Activated naive CD8-positive, alpha-beta T cell (primary cell): ENCODE data around the gene IVNS1ABP.
"Not testable (repeated sequence)": the region's sequence is repeated elsewhere in the genome, so short reads cannot be mapped to it uniquely, and the experiment has no call there.

Source experiments
- H3K27ac Mint-ChIP-seq: one replicate; pipeline ENCODE4 v1.8.0; 2021; ENCODE audit warnings: mixed read lengths
- H3K27me3 Mint-ChIP-seq: one replicate; pipeline ENCODE4 v1.8.0; 2021; ENCODE audit warnings: mixed read lengths
- H3K36me3 Mint-ChIP-seq: one replicate; pipeline ENCODE4 v1.8.0; 2021; ENCODE audit warnings: mixed read lengths
- H3K4me1 Mint-ChIP-seq: one replicate; pipeline ENCODE4 v1.8.0; 2021; ENCODE audit warnings: low read depth, mixed read lengths
- H3K4me3 Mint-ChIP-seq: one replicate; pipeline ENCODE4 v1.8.0; 2021; ENCODE audit warnings: mild to moderate bottlenecking, mixed read lengths
- H3K9me3 Mint-ChIP-seq: one replicate; pipeline ENCODE4 v1.8.0; 2021; ENCODE audit warnings: low read depth, mixed read lengths

Gene IVNS1ABP

DNA sequence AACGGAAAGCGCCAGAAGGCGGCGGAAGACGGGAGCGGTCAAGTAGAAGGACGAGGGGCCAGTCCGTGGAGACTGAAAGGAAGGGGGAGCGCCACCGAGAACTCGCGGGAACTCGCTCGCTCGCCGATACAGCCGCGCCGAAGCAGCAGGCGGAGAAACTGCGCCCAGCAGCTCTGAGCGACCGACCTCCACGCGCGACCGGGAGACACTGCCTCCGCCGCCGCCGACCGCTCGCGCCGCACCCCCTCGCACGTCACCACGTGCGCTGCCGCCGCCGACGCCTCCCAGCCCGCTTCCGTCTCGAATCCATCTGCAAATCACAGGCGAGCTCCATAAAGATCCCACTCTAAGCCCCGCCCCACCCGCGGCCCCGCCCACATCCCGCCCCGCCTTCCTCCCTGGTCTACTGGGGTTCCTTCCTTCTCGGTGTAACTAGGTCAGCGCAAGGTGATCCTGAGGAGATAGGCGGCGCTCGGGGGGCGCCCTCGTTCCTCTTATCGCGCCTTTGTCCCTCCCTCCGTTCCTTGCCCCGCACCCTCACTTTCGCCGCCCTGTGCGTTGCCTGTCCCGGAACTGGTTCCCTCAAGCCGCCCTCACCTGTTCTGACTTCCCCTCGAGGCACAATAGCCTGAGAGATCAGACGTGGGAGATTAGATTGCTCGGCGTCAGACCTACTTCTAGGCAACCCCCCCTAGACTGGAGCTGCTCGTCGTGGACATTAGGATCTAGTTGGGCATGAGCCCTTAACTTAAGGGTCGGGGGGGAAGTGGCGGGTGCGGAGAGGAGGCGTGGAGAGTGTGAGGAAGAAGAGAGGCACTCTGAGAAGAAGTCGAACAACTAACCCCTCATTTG, at the start of gene IVNS1ABP:
Gene IVNS1ABP (minus strand): TSS at position 210 of the 852 bp plus-strand sequence. CDS start 7,750 bp downstream, outside the sequence.
- H3K27me3 Mint-ChIP-seq = no peaks in the 10 kb centered on the region

DNA sequence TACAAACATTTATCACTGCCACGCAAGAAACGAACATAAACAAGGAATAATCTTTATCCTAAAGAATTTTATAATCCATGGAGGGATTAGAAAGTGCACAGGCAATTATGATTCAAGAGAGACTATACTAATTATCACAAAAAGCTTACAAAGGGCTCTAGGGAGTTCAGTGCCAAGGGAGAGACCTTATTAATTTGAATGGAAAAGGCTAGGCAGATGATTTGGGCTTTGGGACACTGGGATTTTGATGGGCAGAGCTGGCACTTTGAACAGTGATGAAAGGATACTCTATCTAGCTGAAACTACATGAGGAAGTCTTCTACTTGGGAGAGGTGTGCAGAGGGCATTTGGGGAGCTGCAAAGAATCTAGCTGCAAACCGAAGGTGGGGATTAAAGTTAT, 48.9 kb upstream of the IVNS1ABP start:
- Mint-ChIP-seq H3K36me3 (peaks cover 17% of the 10 kb centered on the region), H3K27me3 (peaks cover 1% of the 10 kb centered on the region), H3K4me3 (no peak overlapping the region), H3K9me3 (peaks cover 17% of the 10 kb centered on the region), H3K27ac (no peak overlapping the region), H3K4me1 (peaks cover 4% of the 10 kb centered on the region)

More for the DNA sequence above, at the start of gene IVNS1ABP:
- peak within 1 kb of the TSS; percentile 99 for H3K4me3 Mint-ChIP-seq
- peaks cover 48% of the 10 kb centered on the region for H3K4me1 Mint-ChIP-seq
- H3K27ac Mint-ChIP-seq = peak within 1 kb of the TSS; percentile 97
- H3K9me3 Mint-ChIP-seq = no peaks in the 10 kb centered on the region
- peaks cover 7% of the 10 kb centered on the region for H3K36me3 Mint-ChIP-seq

- H3K9me3 Mint-ChIP-seq = peaks cover 19% of the 10 kb centered on the region
- not testable (repeated sequence) for H3K4me3 Mint-ChIP-seq, H3K4me1 Mint-ChIP-seq, H3K27ac Mint-ChIP-seq, H3K27me3 Mint-ChIP-seq
- H3K36me3 Mint-ChIP-seq = peaks cover 19% of the 10 kb centered on the region
Measured at GRCh38 chr1:185364528-185364927, 47.5 kb upstream of the IVNS1ABP start.

DNA sequence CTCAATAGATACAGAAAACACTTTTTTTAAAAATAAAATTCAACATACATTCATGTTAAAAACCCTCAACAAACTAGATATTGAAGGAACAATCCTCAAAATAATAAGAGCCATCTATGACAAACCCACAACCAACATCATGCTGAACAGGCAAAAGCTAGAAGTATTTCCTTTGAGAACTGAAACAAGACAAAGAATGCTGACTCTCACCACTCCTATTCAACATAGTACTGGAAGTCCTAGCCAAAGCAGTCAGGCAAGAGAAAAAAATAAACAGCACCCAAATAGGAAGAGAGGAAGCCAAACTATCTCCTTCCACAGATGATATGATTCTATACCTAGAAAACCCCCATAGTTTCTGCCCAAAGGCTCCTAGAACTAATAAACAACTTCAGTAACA, 46.2 kb upstream of the IVNS1ABP start:
- H3K36me3 Mint-ChIP-seq = peaks cover 15% of the 10 kb centered on the region
- H3K4me1 Mint-ChIP-seq = no peaks in the 10 kb centered on the region
- H3K27ac Mint-ChIP-seq = no peak overlapping the region
- H3K4me3 Mint-ChIP-seq = no peak overlapping the region
- H3K9me3 Mint-ChIP-seq = peaks cover 19% of the 10 kb centered on the region
- peaks cover 1% of the 10 kb centered on the region for H3K27me3 Mint-ChIP-seq

DNA sequence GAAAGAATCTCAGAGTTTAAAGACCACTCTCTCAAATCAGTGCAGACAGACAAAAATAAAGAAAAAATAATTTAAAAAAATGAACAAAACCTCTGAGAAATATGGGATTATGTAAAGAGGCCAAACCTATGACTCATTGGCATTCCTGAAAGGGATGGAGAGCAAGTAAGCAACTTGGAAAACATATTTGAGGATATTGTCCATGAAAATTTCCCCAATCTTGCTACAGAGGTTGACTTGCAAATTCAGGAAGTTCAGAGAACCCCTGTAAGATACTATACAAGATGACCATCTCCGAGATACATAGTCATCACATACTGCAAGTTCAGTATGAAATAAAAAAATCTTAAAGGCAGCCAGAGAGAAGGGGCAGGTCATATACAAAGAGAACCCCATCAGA, 43.7 kb upstream of the IVNS1ABP start:
- Mint-ChIP-seq H3K9me3 (peaks cover 19% of the 10 kb centered on the region), H3K4me1 (no peaks in the 10 kb centered on the region), H3K27me3 (no peaks in the 10 kb centered on the region), H3K27ac (no peak overlapping the region), H3K4me3 (no peak overlapping the region), H3K36me3 (peaks cover 15% of the 10 kb centered on the region)

- H3K27ac Mint-ChIP-seq = no peak overlapping the region
Measured at GRCh38 chr1:185358957-185359356, 41.9 kb upstream of the IVNS1ABP start.

GRCh38 chr1:185355947-185356346, 38.9 kb upstream of the IVNS1ABP start:
- H3K36me3 Mint-ChIP-seq = peaks cover 2% of the 10 kb centered on the region
- H3K4me1 Mint-ChIP-seq = no peaks in the 10 kb centered on the region
- H3K27ac Mint-ChIP-seq = no peak overlapping the region
- peaks cover 2% of the 10 kb centered on the region for H3K9me3 Mint-ChIP-seq
- no peaks in the 10 kb centered on the region for H3K27me3 Mint-ChIP-seq
- H3K4me3 Mint-ChIP-seq = no peak overlapping the region

More at GRCh38 chr1:185358957-185359356, 41.9 kb upstream of the IVNS1ABP start:
- H3K9me3 Mint-ChIP-seq = peaks cover 19% of the 10 kb centered on the region
- H3K36me3 Mint-ChIP-seq = peaks cover 13% of the 10 kb centered on the region
- no peaks in the 10 kb centered on the region for H3K27me3 Mint-ChIP-seq
- no peaks in the 10 kb centered on the region for H3K4me1 Mint-ChIP-seq
- no peak overlapping the region for H3K4me3 Mint-ChIP-seq

- Mint-ChIP-seq H3K4me3 (no peak overlapping the region), H3K9me3 (no peaks in the 10 kb centered on the region), H3K27me3 (no peaks in the 10 kb centered on the region), H3K36me3 (no peaks in the 10 kb centered on the region), H3K27ac (no peak overlapping the region), H3K4me1 (peaks cover 8% of the 10 kb centered on the region)
Measured at GRCh38 chr1:185353124-185353523, 36.1 kb upstream of the IVNS1ABP start.

- H3K36me3 Mint-ChIP-seq = no peaks in the 10 kb centered on the region
- H3K9me3 Mint-ChIP-seq = no peaks in the 10 kb centered on the region
- H3K27ac Mint-ChIP-seq = no peak overlapping the region
- H3K4me1 Mint-ChIP-seq = peaks cover 10% of the 10 kb centered on the region
- no peak overlapping the region for H3K4me3 Mint-ChIP-seq
- no peaks in the 10 kb centered on the region for H3K27me3 Mint-ChIP-seq
Measured at GRCh38 chr1:185351734-185352466, 34.9 kb upstream of the IVNS1ABP start.

- no peaks in the 10 kb centered on the region for H3K9me3 Mint-ChIP-seq
- H3K4me1 Mint-ChIP-seq = peaks cover 15% of the 10 kb centered on the region
- no peak overlapping the region for H3K27ac Mint-ChIP-seq
- no peak overlapping the region for H3K4me3 Mint-ChIP-seq
- H3K36me3 Mint-ChIP-seq = no peaks in the 10 kb centered on the region
- no peaks in the 10 kb centered on the region for H3K27me3 Mint-ChIP-seq
Measured at GRCh38 chr1:185350027-185350442, 33.0 kb upstream of the IVNS1ABP start.

DNA sequence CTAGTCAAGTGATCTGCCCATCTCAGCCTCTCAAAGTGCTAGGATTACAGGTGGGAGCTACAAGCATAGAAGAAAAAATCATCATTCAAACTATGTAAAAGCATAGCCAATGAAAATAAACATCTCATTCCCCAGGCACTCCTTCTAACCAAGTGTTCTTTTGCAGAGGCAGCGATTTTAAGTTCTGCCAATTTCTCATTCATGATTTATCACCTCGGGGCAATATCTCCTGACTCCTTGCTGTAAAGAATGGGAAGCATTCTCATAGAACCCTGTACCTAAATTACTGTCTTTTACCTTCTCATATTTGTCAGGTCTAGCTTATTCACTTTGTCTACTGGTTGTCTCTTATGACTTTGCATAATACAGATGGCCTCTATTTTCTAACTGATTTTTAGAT, 32.5 kb upstream of the IVNS1ABP start:
- Mint-ChIP-seq H3K27ac (no peak overlapping the region), H3K9me3 (no peaks in the 10 kb centered on the region)

GRCh38 chr1:185348985-185349384, 31.9 kb upstream of the IVNS1ABP start:
- H3K27me3 Mint-ChIP-seq = no peaks in the 10 kb centered on the region
- no peak overlapping the region for H3K27ac Mint-ChIP-seq

More for the DNA sequence above, 32.5 kb upstream of the IVNS1ABP start:
- no peaks in the 10 kb centered on the region for H3K36me3 Mint-ChIP-seq
- no peak overlapping the region for H3K4me3 Mint-ChIP-seq
- peaks cover 15% of the 10 kb centered on the region for H3K4me1 Mint-ChIP-seq
- H3K27me3 Mint-ChIP-seq = no peaks in the 10 kb centered on the region

DNA sequence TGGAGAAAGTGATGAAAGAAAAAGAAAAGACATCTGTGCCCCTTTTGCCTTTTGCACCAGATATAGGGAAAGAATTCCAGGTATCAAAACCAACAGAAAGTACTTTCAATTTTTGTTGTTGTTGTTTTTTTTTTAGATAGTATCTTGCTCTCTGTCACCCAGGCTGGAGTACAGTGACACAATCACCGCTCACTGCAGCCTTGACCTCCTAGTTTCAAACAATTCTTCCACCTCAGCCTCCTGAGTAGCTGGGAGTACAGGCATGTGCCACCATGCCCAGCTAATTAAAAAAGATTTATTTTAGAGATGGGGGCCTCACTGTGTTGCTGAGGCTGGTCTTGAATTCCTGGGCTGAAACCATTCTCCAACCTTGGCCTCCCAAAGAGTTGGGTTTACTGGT, 31.3 kb upstream of the IVNS1ABP start:
- H3K27ac Mint-ChIP-seq = no peak overlapping the region
- no peaks in the 10 kb centered on the region for H3K9me3 Mint-ChIP-seq
- no peak overlapping the region for H3K4me3 Mint-ChIP-seq
- no peaks in the 10 kb centered on the region for H3K36me3 Mint-ChIP-seq
- H3K27me3 Mint-ChIP-seq = no peaks in the 10 kb centered on the region
- H3K4me1 Mint-ChIP-seq = peaks cover 15% of the 10 kb centered on the region

More at GRCh38 chr1:185348985-185349384, 31.9 kb upstream of the IVNS1ABP start:
- Mint-ChIP-seq H3K4me1 (peaks cover 15% of the 10 kb centered on the region), H3K4me3 (no peak overlapping the region), H3K36me3 (no peaks in the 10 kb centered on the region), H3K9me3 (no peaks in the 10 kb centered on the region)

DNA sequence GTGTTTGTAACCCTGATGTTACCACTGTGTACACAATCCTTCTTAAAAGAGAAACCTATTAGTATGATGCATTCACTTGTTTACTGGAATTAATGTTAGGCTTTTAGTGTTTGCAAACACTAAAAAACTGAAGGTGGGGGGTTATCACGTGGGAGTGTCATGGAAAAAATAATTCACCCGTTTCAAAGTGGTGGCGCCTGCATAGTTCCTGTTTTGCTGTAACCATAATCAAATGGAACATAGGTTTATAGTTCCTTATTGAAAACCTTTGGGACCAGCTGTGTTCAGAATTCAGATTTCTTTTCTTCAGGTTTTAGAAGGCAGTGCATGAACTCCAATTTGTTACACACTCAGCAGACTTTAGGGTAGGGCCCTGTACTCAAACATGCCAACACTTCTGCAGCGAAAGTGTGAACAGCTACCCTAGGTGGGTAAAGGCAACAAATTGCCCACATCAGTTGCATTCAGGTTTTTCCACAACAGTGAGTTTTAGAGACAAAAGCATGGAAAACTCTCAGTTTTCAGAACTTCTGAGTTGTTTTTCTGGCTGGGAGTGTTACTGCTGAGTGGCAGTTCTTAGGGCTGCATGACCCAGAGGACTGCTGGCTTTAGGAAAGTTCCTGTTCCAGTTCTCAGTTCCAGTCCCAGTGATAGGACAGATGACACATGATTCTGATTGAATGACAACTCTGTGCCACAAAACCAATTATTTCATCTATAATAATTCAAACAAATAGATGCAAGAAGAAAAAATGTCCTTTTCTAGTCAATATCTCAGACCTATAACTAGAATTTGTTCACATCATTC, 29.1 kb upstream of the IVNS1ABP start:
- no peak overlapping the region for H3K27ac Mint-ChIP-seq
- no peak overlapping the region for H3K4me3 Mint-ChIP-seq

More for the DNA sequence above, 29.1 kb upstream of the IVNS1ABP start:
- Mint-ChIP-seq H3K4me1 (peaks cover 19% of the 10 kb centered on the region), H3K27me3 (no peaks in the 10 kb centered on the region), H3K36me3 (no peaks in the 10 kb centered on the region), H3K9me3 (no peaks in the 10 kb centered on the region)
